Ascending aorta (tissue), 2 donors: ENCODE measurements around the gene BTBD6. TPM values are rescaled to one million over a fixed set of nuclear protein-coding genes. Genes with fewer than 3 reads are reported as not detected.

Experiments used
- DNase-seq, 2 donors: peaks; one replicate each; pipeline ENCODE4 v3.0.0-alpha.2; 2019; ENCODE audit warnings: low spot score in 2 of 2
- H3K27ac ChIP-seq, 2 donors: fragments of 200-600 bp; sonication (generic); one replicate each; pipeline ENCODE4 v1.5.1; 2016 to 2017; ENCODE audit warnings: mild to moderate bottlenecking in 1 of 2
- H3K27me3 ChIP-seq: fragments of 200-600 bp; sonication (generic); one replicate; pipeline ENCODE4 v1.5.1; 2017
- H3K36me3 ChIP-seq, 2 donors: fragments of 200-600 bp; sonication (generic); one replicate each; pipeline ENCODE4 v1.5.1; 2016
- H3K4me1 ChIP-seq, 2 donors: fragments of 200-600 bp; sonication (generic); one replicate each; pipeline ENCODE4 v1.5.1; 2016 to 2017; ENCODE audit warnings: mild to moderate bottlenecking in 1 of 2
- H3K4me3 ChIP-seq, 2 donors: fragments of 200-600 bp; sonication (generic); one replicate each; pipeline ENCODE4 v1.5.1; 2016 to 2017; ENCODE audit warnings: mild to moderate bottlenecking in 1 of 2
- H3K9me3 ChIP-seq, 2 donors: fragments of 200-600 bp; sonication (generic); one replicate each; pipeline ENCODE4 v1.5.1; 2016
- intact Hi-C: fragments of 100-400 bp; cut with DNase I; formaldehyde crosslinking; loops from one replicate; pipeline ENCODE4 v1.15.1; 2023
- total RNA-seq: library from RNA; depleted of rRNA; stranded (reverse); fragments of >200 nt; gene quantifications from one replicate; pipeline ENCODE4 v1.1.0, GENCODE V29; 2016
- TF ChIP-seq, protein P1 (sequence below), 3 experiments: fragments of 200-600 bp in 2 of 3; fragments of 450-650 bp in 1 of 3; sonication (generic) in 2 of 3; IDR thresholded peaks; one replicate each; pipeline ENCODE4 v1.5.1; 2016 to 2019; ENCODE audit warnings: antibody characterized with exemption in 3 of 3, mild to moderate bottlenecking in 1 of 3, moderate library complexity in 1 of 3

The BTBD6 gene
- total RNA-seq, 1 donor from 2014 or later = 80.1 TPM

DNA sequence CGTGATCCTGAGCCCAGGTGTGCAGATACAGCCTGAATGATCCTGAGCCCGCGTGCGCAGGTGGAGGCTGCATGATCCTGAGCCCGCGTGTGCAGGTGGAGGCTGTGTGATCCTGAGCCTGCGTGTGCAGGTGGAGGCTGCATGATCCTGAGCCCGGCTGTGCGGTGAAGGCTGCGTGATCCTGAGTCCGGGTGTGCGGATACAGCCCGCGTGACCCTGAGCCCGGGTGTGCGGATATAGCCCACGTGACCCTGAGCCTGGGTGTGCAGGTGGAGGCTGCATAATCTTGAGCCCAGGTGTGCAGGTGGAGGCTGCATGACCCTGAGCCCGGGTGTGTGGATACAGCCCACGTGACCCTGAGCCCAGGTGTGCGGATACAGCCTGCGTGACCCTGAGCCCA, 32.2 kb downstream of the BTBD6 start:
- Histone ChIP-seq H3K4me1 (peaks cover 0 to 4% of the 10 kb centered on the region in 2 donors), H3K36me3 (peaks cover 8% of the 10 kb centered on the region in 2 donors), H3K27ac (no peak overlapping the region), H3K4me3 (no peak overlapping the region), H3K27me3 (no peaks in the 10 kb centered on the region), H3K9me3 (no peaks in the 10 kb centered on the region)
- TF ChIP-seq, protein P1, sequence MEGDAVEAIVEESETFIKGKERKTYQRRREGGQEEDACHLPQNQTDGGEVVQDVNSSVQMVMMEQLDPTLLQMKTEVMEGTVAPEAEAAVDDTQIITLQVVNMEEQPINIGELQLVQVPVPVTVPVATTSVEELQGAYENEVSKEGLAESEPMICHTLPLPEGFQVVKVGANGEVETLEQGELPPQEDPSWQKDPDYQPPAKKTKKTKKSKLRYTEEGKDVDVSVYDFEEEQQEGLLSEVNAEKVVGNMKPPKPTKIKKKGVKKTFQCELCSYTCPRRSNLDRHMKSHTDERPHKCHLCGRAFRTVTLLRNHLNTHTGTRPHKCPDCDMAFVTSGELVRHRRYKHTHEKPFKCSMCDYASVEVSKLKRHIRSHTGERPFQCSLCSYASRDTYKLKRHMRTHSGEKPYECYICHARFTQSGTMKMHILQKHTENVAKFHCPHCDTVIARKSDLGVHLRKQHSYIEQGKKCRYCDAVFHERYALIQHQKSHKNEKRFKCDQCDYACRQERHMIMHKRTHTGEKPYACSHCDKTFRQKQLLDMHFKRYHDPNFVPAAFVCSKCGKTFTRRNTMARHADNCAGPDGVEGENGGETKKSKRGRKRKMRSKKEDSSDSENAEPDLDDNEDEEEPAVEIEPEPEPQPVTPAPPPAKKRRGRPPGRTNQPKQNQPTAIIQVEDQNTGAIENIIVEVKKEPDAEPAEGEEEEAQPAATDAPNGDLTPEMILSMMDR (IDR thresholded peaks at IDR 0.05) = no peak
- intact Hi-C loops = loop anchor here (2.0 kb wide), 1 partner anchor 78 kb away; no protein-coding TSS in a partner anchor
- no peak for DNase-seq

DNA sequence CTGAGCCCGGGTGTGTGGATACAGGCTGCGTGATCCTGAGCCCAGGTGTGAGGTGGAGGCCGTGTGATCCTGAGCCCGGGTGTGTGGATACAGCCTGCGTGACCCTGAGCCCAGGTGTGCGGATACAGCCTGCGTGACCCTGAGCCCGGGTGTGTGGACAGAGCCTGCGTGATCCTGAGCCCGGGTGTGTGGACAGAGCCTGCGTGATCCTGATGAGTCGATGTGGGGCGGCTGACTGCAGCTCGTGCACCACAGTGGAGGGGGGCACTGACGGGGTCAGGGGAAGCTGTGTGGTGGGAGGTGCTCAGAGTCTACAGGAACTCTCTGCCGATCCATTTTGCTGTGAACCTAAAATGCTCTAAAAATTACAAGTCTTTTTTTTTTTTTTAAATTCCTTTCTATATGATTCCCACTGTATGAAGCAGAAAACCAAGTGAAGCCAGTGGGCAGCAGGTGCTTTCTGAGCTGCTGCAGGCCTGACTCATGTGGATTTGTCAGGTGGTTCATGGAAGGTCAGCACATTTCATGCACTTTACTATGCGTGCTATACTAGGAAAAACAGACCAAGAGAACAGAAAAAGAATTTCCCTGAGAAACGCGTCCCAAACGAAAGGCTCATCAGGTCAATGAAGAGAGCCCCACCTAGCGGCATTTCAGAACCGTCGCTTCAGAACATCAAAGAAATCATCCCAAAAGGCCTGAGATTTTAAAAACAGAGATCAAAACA, 33.2 kb downstream of the BTBD6 start:
- intact Hi-C loops = loop anchor here (2.0 kb wide), 1 partner anchor 79 kb away; no protein-coding TSS in a partner anchor
- TF ChIP-seq, protein P1 (IDR thresholded peaks at IDR 0.05) = peak; percentile 11 to 54 (median 27)

DNA sequence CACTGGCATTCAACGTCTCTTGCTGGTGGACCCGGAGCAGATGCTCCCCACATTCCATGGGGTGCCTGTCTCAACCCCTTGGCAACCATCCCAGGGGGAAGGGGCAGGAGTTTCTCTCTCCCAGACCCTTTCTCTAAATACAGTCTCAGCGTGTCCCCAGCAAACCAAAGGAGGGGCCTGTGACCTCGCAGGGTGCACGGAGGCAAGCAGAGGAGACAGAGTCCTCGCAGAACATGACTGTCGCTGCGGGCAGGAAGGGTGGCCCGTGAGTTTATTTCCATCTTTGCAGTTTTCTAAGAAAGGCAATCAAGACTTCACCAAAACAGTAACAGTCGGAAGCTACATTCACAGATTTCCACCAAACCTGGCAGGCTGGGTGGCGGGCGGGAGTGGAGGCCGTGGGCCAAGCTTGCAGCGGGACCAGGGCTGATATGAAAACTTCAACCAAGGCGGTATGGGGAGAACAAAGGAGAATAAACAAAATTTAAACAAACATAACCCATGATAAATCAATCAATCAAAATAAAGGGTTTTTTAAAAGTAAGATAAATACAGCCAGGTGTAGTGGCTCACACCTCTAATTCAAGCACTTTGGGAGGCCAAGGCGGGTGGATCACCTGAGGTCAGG, 33.9 kb downstream of the BTBD6 start:
- intact Hi-C loops = no loop called here
- Histone ChIP-seq H3K9me3 (no peaks in the 10 kb centered on the region), H3K4me1 (peaks cover 0 to 4% of the 10 kb centered on the region in 2 donors), H3K27ac (no peak overlapping the region), H3K4me3 (no peak overlapping the region), H3K36me3 (peaks cover 8 to 11% of the 10 kb centered on the region in 2 donors), H3K27me3 (no peaks in the 10 kb centered on the region)
- no peak for DNase-seq
- TF ChIP-seq, protein P1 (IDR thresholded peaks at IDR 0.05) = no peak

More for the DNA sequence above, 33.2 kb downstream of the BTBD6 start:
- Histone ChIP-seq H3K27ac (no peak overlapping the region), H3K27me3 (no peaks in the 10 kb centered on the region), H3K4me3 (no peak overlapping the region), H3K4me1 (peaks cover 0 to 4% of the 10 kb centered on the region in 2 donors), H3K36me3 (peaks cover 8 to 11% of the 10 kb centered on the region in 2 donors), H3K9me3 (no peaks in the 10 kb centered on the region)
- DNase-seq = no peak

DNA sequence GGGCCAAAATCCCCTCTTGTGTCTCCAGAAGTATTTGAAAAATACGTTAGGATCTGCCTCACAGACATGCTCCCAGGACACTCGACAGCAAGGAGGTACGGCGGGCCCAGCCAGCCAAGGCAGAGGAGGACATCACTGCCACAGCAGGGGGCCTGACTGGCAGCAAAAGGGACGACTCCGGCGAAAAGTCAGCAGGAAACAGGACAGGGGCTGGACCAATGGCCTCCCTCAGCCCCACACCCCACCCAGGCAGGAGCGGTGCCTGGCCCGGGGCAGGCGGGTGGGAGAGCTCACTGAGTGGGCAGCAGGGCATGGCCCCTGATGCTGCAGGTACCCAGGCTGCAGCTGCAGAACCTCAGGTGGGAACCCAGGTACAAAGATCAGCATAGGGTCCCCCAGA, 34.7 kb downstream of the BTBD6 start:
- Histone ChIP-seq H3K9me3 (no peaks in the 10 kb centered on the region), H3K27me3 (no peaks in the 10 kb centered on the region), H3K27ac (no peak overlapping the region), H3K4me1 (peaks cover 0 to 4% of the 10 kb centered on the region in 2 donors), H3K36me3 (peaks cover 8 to 11% of the 10 kb centered on the region in 2 donors), H3K4me3 (no peak overlapping the region)
- intact Hi-C loops = no loop called here
- TF ChIP-seq, protein P1 (IDR thresholded peaks at IDR 0.05) = no peak
- no peak for DNase-seq

DNA sequence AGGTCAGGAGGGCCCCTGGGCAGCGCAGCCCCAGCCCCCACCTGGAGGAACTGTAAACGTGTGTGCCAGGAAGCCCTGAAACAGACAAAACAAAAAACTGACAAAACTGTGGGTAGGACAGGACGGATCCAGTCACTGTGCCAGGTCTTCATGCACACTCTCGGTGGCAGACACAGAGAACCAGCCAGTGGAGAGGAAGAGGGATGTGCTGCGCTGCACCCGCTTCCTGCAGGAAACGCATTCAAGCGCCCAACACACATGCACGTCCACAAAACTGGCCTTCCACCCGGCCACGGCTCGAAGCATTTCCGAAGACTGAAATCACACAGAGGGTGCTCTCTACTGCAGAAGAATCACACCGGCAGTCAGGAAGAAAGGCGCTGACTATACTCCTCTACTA, 35.6 kb downstream of the BTBD6 start:
- no peak for DNase-seq
- Histone ChIP-seq H3K9me3 (no peaks in the 10 kb centered on the region), H3K27me3 (no peaks in the 10 kb centered on the region), H3K27ac (no peak overlapping the region), H3K4me3 (no peak overlapping the region), H3K36me3 (peaks cover 8 to 11% of the 10 kb centered on the region in 2 donors), H3K4me1 (peaks cover 0 to 4% of the 10 kb centered on the region in 2 donors)
- intact Hi-C loops = no loop called here
- TF ChIP-seq, protein P1 (IDR thresholded peaks at IDR 0.05) = no peak
